ENCODE measurements around the gene NOC2L.
"Not testable (repeated sequence)": the region's sequence is repeated elsewhere in the genome, so short reads cannot be mapped to it uniquely, and the experiment has no call there.

The NOC2L gene

DNA sequence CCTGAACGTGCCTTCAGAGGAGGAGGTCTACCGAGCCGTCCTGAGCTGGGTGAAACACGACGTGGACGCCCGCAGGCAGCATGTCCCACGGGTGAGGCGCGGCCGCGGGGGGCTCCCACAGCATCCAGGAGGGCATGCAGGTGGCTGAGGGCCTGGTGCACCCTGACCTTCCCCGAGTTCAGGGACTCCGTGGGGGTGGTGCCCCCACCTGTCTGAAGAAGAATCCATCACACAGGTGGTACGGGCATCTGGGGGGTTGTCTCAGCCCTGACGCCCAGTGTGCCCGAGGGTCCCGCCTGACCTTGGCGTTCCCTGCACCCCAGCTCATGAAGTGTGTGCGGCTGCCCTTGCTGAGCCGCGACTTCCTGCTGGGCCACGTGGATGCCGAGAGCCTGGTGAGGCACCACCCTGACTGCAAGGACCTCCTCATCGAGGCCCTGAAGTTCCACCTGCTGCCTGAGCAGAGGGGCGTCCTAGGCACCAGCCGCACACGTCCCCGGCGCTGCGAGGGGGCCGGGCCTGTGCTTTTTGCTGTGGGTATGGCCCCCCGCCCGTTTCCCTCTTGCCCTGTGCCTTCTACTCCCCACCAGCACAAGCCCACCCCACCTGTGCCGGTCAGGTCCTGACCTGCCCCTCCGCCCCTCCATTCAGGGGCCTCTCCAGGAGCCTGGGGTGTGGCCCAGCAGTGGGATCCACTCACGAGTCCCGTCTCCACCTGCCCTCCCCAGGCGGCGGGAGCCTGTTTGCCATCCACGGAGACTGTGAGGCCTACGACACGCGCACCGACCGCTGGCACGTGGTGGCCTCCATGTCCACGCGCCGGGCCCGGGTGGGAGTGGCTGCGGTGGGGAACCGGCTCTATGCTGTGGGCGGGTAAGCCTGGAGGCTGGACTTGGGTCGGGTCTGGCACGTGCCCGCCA, 3.6 kb upstream of the NOC2L start:
- DNase-seq (ENCODE audit: low read depth), result no peak

DNA sequence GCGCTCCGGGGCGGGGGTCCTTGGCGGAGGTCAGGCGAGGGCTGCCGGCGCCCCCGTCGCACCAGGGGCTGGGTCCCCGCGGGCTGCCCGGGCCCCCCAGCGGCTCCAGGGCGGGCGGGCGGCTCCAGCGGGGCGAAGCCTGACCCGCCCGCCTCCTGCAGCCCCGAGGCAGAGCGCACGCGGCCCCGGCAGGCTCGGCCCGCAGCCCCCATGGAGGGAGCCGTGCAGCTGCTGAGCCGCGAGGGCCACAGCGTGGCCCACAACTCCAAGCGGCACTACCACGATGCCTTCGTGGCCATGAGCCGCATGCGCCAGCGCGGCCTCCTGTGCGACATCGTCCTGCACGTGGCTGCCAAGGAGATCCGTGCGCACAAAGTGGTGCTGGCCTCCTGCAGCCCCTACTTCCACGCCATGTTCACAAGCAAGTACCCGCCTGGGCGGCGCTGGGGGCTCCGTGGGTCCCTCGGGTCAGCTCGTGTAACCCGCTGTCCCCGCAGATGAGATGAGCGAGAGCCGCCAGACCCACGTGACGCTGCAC, 2.1 kb upstream of the NOC2L start:
- no peak for DNase-seq (ENCODE audit: low read depth)

DNA sequence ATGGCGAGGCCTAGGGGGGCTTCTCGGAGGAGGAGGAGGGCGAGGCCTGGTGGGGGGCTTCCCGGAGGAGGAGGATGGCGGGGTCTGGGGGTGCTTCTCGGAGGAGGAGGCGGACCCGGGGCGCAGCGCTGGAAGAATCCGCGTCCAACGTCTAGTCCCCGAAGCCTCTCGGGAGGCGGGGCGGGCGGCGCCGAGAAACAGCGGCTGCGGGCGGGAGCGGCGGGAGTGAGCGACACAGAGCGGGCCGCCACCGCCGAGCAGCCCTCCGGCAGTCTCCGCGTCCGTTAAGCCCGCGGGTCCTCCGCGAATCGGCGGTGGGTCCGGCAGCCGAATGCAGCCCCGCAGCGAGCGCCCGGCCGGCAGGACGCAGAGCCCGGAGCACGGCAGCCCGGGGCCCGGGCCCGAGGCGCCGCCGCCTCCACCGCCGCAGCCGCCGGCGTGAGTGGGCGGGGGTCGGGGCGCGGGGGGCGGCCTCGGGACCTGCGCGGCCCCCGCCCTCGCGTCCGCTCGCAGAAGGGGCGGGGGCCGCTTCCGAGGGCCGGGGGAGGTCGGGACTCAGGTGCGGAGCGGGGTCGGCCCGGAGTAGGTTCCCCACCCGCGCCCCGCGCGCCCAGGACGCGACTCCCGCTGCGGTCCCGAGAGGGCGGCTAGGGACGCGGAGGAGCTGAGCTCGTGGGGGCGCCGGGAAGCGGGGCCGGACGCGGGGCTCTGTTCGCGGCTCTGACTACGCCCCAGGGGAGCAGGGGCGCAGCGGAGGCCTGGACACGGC, 1.5 kb upstream of the NOC2L start, which contains the start of gene KLHL17:
TSS of gene KLHL17 (plus strand) at position 222 of the 769 bp plus-strand sequence. CDS start at position 332, 110 bp downstream.
- peak; percentile 74 for DNase-seq (ENCODE audit: low read depth)

DNA sequence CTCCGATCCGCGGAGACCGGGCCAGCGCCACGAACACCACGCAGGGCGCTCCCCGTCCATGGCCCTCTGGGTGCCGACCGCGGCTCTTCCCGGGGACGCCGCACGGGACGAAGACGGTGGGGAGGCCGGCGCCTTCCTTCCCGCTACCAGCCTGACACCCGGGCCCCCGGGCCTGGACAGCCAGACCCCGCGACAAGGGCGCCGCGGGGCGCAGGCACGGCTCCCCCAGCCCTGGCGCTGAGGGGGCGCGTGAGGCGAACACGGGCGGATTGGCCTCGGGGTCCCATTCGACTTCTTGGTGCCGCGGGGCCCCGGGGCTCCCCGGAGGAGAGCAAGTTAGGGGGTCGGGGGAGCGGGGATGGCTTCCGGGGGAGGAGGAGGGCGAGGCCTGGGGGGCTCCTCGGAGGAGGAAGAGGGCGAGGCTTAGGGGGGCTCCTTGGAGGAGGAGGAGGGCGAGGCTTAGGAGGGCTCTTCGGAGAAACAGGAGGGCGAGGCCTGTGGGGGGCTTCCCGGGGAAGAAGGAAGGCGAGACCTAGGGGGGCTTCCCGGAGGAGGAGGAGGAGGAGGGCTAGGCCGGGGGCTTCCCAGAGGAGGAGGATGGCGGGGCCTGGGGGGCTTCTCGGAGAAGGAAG, 791 bp upstream of the NOC2L start:
- no peak for DNase-seq (ENCODE audit: low read depth)

DNA sequence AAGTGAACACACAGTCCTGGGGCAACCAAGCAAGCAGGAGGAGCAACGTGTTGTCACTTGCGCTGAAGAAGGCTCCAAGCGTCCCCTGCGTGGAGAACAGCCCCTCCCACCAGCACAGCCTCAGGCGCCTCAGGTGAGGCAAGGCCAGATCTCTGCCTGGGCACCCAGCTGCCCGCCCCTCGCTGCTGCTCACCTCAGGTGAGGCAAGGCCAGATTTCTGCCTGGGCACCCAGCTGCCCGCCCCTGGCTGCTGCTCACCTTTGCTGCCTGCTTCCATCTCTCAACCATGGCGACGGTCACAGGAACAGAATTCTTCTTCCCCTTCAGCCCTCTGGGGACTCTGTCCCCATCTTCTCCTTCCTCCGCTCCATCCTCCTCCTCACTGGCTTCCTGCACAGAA, 2.4 kb downstream of the NOC2L start:
- DNase-seq (ENCODE audit: low read depth), result no peak

DNA sequence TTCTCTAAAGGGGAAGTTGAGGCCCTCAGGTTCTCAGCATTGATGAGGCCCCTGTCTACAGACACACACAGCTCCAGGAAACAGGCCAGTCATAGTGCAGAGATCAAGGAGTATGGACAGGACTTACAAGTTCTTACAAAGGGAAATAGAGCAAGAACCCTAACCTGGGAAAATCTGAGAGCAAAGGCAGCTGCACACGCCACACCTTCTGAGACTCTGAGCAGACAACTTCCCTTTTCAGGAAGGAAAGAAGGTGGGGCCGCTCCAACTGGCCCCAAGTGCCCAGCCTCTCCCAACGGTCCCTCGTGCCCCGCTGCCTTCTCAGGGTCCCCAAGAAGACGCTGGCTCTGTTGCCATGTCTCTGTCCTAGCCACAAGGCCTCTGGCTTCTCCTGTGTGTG, 3.6 kb downstream of the NOC2L start:
- no peak for DNase-seq (ENCODE audit: low read depth)

DNA sequence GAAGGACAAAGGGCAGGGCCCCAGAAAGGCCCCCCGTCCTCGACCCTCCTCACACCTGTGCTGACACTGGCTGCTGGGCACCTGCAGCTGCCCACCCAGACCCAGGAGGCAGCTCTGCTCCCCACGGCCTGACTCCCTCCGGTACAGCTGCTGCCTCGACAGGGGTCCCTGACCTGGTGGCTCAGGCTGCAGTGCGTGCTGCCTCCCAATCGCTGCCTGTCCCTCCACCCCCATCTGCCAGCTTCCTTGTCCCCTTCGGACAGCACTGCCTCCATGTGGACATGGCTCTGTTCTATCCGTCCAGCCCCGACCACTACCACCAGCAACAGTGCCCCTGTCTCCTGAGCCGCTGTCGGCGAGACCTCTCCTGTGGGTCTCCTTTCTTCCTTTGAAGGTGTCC, 4.1 kb downstream of the NOC2L start:
- no peak for DNase-seq (ENCODE audit: low read depth)

DNA sequence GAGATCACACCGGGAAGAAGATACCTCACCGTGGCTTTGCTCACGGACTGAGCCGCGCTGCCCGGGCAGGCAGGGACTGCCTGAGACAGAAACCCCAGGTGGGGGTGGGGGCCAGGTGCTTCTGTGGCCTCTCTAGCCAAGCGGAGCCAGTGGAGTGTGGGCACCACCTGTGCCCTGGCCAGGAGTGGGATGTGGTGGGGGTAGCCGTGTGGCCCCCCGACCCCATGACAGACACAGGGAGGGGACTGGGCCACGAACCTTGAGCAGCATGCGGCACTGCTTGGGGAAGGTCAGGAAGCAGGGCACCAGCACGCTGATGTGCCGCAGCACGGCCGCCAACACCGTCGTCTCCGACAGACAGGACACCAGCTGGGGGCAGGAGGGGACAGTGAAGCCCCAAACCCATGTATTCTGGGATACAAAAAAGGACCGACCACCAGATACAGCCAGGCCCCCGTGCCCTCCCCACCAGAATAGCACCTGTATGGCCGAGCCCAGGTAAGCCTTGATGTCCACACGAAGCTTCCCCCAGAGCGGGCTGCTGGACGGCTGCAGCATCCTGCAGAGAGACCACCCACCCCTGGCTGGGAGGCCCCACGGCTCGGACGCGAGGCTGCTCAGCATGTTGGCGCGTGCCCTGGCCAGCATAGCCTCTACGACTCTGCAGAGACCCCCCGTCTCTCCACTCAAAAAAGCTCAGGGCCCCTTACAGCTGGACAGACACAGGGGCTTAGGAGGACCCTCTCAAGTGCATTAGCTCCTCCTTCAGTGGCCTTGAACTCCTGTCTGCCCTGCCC, 5.3 kb downstream of the NOC2L start:
- no peak for DNase-seq (ENCODE audit: low read depth)

DNA sequence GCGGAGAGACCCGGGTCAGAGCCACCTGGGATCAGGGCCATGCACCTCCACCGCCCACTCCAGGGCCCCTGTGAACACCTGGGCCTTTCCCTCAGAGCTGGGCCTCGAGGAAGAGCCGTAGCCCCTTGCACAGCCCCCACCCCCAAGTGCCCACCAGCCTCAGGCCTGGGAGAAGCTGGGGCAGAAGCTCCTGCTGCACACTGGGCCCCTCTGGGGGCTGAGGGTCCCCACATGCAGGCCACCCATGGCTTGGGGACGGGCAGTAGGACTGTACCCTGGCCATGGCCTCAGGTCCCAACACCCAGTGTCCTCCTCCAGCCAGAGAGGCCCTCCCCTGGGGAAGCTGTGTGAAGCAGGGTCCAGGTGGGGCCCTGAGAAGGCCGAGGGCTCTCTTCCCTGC, 6.5 kb downstream of the NOC2L start:
- no peak for DNase-seq (ENCODE audit: low read depth)

DNA sequence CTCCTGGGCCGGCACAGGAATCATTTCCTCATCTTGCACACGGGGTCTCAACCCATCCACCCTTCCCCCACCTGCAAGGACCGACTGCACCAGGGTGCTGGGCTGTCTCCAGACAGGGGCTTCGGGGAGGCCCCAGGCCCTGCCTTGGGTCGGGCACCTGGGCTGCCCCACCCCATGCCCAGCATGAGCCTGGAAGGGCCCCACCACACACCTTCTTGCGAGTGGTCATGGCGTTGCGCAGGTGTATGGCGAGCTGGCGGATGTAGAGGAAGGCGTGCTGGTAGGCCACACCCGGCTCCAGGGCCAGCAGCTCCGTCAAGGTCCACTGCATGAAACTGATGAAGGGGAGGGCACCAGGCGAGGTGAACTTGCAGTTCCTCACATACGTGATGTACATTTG, 6.9 kb downstream of the NOC2L start:
- DNase-seq (ENCODE audit: low read depth), result no peak

DNA sequence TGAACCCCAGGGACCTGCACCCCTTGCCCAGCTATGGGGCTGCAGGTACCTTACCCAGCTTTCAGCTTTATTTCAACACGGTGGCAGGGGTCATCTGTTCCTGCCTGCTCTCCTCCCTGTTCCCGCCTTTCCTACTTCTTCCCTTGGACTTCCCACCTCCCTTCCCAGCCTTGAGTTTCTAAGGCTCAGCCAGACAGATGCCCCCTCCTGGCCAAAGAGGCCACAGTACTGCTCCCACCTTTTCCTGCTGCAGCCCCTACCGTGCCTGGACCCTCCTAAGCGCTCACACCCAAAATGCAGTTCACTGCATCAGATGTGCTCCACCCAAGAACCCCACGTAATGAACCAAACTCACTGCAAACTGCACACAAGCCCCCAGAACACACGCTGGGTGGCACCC, 7.7 kb downstream of the NOC2L start:
- DNase-seq (ENCODE audit: low read depth), result no peak

DNA sequence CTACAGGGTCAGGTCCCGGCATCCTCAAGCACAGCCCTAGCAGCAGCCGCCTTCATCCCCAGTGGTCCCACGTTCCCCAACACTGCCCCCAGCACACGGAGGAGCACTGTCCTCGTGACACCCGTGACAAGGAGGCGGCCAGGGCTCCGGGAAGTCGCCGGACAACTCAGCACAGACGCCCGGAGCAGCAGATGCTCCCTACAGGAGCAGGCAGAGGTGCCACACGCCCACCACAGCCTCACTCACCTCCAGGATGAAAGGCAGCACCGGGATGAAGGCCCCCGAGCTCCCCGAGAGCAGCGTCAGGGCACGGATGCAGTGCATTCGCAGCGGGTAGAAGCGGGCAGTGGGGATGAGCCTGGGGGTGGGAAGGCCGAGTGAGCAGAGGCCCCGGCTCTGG, 8.2 kb downstream of the NOC2L start:
- no peak for DNase-seq (ENCODE audit: low read depth)

DNA sequence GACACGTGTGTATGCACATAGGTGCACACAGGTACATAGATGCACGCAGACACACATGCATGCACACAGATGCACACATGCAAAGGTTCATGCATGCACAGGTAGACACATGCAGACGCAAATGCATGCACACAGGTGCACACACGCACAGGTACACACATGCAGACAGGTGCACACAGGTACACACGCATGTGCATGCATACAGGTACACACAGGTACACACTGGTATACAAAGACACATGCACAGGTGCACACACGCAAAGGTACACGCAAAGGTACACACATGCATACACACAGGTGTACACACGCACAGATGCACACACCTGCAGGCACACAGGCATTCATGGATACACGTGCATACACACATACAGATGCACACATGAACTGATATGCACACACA, 8.8 kb downstream of the NOC2L start:
- no peak for DNase-seq (ENCODE audit: low read depth)

DNA sequence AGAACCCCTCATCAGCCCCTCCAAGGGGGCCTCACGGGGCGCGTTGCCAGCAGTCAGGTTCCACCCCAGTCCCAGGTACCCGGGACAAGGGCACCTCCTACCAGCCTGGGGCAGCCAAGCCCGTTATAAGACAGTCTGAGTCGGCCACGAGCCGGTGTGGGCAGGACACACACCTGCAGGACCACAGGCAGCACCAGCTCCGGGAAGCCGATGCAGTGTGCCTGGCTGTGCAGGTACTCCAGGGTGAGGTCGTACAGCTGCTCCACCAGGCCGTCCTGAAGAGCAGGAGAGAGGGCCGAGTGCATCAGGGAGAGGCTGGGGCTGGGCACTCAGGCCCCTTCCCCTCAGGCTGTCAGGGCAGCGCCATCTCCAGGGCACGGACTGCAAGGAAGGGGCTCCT, 11.1 kb downstream of the NOC2L start:
- DNase-seq (ENCODE audit: low read depth), result no peak

DNA sequence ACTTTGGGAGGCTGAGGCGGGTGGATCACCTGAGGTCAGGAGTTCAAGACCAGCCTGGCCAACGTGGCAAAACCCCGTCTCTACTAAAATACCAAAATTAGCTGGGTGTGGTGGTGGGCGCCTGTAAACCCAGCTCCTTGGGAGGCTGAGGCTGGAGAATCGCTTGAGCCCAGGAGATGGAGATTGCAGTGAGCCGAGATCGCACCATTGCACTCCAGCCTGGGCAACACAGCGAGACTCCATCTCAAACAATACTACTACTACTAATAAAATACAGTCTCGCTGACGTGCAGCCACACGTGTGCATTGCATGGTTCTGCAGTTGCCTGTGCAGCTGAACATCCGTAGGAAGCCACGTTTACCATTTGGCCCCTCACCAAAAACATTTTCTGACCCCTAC, 12.2 kb downstream of the NOC2L start:
- not testable (repeated sequence) for DNase-seq (ENCODE audit: low read depth)

DNA sequence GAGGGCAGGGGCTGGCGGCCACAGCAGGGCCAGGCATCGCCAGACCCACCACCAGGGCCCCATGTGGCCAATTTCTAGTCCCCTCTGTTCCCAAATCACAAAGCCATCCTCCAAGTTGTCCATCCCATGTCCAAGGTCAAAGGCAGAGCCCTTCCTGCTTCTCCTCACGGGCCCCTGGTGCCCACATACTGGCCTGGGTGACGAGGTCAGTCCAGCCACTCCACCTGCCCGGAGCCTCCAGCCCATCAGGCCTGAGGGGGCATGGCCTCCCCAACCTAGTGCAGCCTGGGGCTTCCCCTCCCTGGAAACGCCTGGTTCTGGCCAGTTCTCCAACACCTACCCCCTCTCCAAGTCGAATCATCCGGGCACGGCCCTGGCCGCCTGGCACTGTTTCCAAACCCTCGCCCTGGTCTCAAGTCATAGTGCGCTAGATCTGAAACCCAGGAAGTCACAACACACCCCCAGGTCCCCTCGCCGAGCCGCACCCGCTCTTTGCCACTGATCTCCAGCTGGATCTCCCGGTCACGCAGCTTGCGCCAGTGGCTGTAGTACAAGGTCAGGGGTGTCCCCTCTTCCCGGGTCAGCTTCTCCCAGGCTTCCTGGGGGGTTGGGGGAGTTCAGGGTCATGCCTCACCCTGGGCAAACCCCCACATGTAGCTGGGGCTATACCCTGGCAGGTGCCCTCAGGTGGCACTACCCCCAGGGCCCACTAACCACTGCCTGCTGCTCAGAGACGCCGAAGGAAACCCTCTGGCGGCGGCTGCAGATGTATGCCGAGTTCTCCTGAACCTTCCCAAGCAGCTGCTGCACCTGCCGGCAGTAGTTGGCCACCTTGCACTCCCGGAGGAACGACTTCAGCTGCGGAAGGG, 13.1 kb downstream of the NOC2L start:
- DNase-seq (ENCODE audit: low read depth), result no peak

DNA sequence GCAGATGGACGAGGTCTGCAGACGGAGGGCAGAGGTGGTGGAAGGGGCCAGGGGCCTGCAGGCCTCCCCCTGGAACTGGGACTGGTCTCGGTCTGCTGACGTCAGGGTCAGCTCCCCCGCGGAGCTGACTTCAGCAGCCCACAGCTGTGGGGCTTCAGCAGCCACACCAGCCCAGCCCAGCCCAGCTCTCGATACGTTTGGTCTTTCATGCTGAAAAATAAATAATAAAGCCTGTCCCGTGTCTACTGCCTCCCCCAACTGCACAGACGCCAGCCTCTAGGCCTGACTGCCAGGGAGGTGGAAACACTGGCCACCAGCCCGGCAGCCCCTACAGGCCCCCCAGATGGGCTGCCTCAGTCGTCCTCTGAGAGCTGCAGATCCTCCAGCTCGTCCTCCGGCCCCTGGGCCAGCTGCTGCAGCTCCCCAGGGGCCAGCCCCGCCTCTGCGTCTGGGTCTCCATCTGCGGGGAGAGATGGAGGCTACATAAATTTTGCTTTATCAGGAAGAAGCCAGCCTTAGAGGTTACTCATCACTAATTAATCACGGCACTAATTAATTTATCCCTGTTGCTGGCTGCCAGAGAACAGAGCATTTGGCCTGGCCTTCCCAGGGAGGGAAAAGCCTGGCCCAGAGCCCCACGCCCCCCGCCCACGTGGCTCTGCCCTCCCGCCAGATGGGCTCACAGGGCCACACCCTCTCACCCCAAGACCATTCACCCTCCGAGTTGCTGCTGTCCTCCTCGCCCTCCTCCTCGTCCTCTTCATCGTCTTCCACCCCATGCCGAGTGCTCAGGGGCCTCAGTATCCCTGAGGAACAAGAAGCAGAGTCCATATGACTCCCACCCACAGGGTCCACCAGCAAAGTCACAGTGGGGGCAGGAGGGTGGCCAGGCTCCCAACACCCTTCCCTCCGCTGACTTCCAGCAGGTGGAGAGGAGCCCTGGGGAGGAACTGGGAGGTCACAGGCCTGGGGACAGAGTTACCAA, 14.4 kb downstream of the NOC2L start:
- DNase-seq (ENCODE audit: low read depth), result no peak

DNA sequence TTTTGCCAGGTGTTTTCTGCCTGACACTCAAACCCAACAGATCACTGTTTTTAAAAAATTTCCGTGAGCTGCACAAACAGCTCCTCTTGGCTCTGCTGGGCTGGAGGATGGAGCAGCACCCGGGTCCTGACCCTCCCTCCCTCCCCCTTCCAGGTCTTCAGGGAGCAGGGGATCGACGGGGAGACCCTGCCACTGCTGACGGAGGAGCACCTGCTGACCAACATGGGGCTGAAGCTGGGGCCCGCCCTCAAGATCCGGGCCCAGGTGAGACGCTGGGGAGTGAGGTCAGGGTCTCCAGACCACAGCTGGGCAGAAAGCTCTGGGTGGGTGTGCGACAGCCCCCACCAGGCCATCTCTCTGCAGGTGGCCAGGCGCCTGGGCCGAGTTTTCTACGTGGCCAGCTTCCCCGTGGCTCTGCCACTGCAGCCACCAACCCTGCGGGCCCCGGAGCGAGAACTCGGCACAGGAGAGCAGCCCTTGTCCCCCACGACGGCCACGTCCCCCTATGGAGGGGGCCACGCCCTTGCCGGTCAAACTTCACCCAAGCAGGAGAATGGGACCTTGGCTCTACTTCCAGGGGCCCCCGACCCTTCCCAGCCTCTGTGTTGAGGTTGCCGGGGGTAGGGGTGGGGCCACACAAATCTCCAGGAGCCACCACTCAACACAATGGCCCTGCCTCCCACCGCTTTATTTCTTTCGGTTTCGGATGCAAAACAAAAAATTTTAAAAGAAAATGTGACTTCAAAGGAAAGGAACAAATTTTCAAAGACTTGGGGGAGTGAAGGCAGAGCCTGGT, 15.3 kb downstream of the NOC2L start:
- DNase-seq (ENCODE audit: low read depth), result no peak

Measured in activated T-cell treated with anti-CD3 and anti-CD28 coated beads for 1 hour (primary cell).